Measurements from ENCODE around the gene SOX18.

DNA sequence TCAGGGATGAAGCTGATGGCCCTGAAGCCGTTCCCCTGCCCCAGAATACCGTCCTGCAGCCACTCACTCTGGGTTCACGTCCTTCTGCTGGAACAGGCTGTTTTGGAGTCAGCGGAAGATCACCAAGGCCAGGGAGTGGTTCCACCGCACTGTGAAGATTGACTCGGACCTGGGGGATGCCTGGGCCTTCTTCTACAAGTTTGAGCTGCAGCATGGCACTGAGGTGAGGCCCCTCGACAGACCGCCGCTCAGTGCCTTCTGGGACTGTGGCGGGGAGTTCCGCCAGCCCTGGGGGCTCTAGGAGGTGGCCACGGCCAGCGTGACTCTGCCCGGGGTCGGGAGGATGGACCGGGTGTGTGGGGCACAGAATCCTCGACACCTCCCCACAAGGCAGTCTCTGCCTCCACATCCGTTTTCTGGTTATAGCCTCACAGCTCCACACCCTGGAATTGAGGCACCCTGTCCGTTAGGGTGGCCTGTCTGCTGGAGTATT is 17.6 kb downstream of the SOX18 start:
- TF ChIP-seq, protein P1, sequence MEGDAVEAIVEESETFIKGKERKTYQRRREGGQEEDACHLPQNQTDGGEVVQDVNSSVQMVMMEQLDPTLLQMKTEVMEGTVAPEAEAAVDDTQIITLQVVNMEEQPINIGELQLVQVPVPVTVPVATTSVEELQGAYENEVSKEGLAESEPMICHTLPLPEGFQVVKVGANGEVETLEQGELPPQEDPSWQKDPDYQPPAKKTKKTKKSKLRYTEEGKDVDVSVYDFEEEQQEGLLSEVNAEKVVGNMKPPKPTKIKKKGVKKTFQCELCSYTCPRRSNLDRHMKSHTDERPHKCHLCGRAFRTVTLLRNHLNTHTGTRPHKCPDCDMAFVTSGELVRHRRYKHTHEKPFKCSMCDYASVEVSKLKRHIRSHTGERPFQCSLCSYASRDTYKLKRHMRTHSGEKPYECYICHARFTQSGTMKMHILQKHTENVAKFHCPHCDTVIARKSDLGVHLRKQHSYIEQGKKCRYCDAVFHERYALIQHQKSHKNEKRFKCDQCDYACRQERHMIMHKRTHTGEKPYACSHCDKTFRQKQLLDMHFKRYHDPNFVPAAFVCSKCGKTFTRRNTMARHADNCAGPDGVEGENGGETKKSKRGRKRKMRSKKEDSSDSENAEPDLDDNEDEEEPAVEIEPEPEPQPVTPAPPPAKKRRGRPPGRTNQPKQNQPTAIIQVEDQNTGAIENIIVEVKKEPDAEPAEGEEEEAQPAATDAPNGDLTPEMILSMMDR (IDR thresholded peaks at IDR 0.05) = no peak
- no peak for TF ChIP-seq EZH2phosphoT487 (IDR thresholded peaks at IDR 0.05)
